ENCODE data around the gene TDRD5.

Gene TDRD5

GRCh38 chr1:179702946-179703539 is 111.4 kb downstream of the TDRD5 start:
- H3K4me3 ChIP-seq (ENCODE audit: low read depth, low read length): no peak overlapping the region
- DNase-seq (ENCODE audit: low read depth): no peak
- TF ChIP-seq MYC (IDR thresholded peaks at IDR 0.05; ENCODE audit: low read depth, low read length): no peak
- no peak for TF ChIP-seq CTCF (IDR thresholded peaks at IDR 0.05; ENCODE audit: low read depth, low read length)
- no peak for TF ChIP-seq POLR2A (IDR thresholded peaks at IDR 0.05; ENCODE audit: extremely low read depth, insufficient read length)

- 0 out of 2 replicates have a peak, but pooled peaks have one; percentile 27 for TF ChIP-seq MAX (IDR thresholded peaks at IDR 0.05; ENCODE audit: low read depth, low read length)
- peak; percentile 17; the same call in 1 of the 2 replicates for TF ChIP-seq MYC (IDR thresholded peaks at IDR 0.05; ENCODE audit: low read depth, low read length)
- peak; percentile 63 for TF ChIP-seq CTCF (IDR thresholded peaks at IDR 0.05; ENCODE audit: low read depth, low read length)
- TF ChIP-seq POLR2A (IDR thresholded peaks at IDR 0.05; ENCODE audit: extremely low read depth, insufficient read length): no peak
- DNase-seq (ENCODE audit: low read depth): peak; percentile 75
- H3K4me3 ChIP-seq (ENCODE audit: low read depth, low read length): no peak overlapping the region
Observed at GRCh38 chr1:179706339-179706941, 114.8 kb downstream of the TDRD5 start.

GRCh38 chr1:179707406-179707805 is 115.8 kb downstream of the TDRD5 start:
- no peak for TF ChIP-seq MAX (IDR thresholded peaks at IDR 0.05; ENCODE audit: low read depth, low read length)
- TF ChIP-seq CTCF (IDR thresholded peaks at IDR 0.05; ENCODE audit: low read depth, low read length): no peak
- TF ChIP-seq POLR2A (IDR thresholded peaks at IDR 0.05; ENCODE audit: extremely low read depth, insufficient read length): no peak
- no peak for TF ChIP-seq MYC (IDR thresholded peaks at IDR 0.05; ENCODE audit: low read depth, low read length)
- DNase-seq (ENCODE audit: low read depth): no peak

GRCh38 chr1:179708434-179709195 is 117.0 kb downstream of the TDRD5 start:
- no peak overlapping the region for H3K4me3 ChIP-seq (ENCODE audit: low read depth, low read length)
- no peak for DNase-seq (ENCODE audit: low read depth)
- TF ChIP-seq MAX (IDR thresholded peaks at IDR 0.05; ENCODE audit: low read depth, low read length) (no peak), MYC (IDR thresholded peaks at IDR 0.05; ENCODE audit: low read depth, low read length) (no peak), POLR2A (IDR thresholded peaks at IDR 0.05; ENCODE audit: extremely low read depth, insufficient read length) (no peak), CTCF (IDR thresholded peaks at IDR 0.05; ENCODE audit: low read depth, low read length) (no peak)

More at GRCh38 chr1:179707406-179707805, 115.8 kb downstream of the TDRD5 start:
- H3K4me3 ChIP-seq (ENCODE audit: low read depth, low read length): no peak overlapping the region

- H3K4me3 ChIP-seq (ENCODE audit: low read depth, low read length): no peak overlapping the region
- TF ChIP-seq POLR2A (IDR thresholded peaks at IDR 0.05; ENCODE audit: extremely low read depth, insufficient read length): no peak
- no peak for TF ChIP-seq CTCF (IDR thresholded peaks at IDR 0.05; ENCODE audit: low read depth, low read length)
- TF ChIP-seq MAX (IDR thresholded peaks at IDR 0.05; ENCODE audit: low read depth, low read length): no peak
- TF ChIP-seq MYC (IDR thresholded peaks at IDR 0.05; ENCODE audit: low read depth, low read length): no peak
- no peak for DNase-seq (ENCODE audit: low read depth)
Observed at GRCh38 chr1:179709841-179710329, 118.3 kb downstream of the TDRD5 start.
